Hematopoietic multipotent progenitor cell treated with erythropoietin and hydrocortisone succinate and interleukin-3 and kit ligand, for 17 days (in vitro differentiated cells): ENCODE results near the gene SHC4.
"Not testable (repeated sequence)": the region's sequence is repeated elsewhere in the genome, so short reads cannot be mapped to it uniquely, and the experiment has no call there.

Source experiments
- DNase-seq: peaks from one replicate; pipeline ENCODE4 v3.0.0-alpha.2; 2015; ENCODE audit warnings: low spot score

The SHC4 gene

GRCh38 chr15:48795901-48796300, 167.8 kb downstream of the SHC4 start:
- peak; percentile 29 for DNase-seq

- no peak for DNase-seq
Measured at GRCh38 chr15:48794697-48795134, 169.0 kb downstream of the SHC4 start.

GRCh38 chr15:48792408-48792807, 171.3 kb downstream of the SHC4 start:
- DNase-seq = no peak

GRCh38 chr15:48790466-48791115, 173.1 kb downstream of the SHC4 start:
- not testable (repeated sequence) for DNase-seq

GRCh38 chr15:48785712-48786111, 178.0 kb downstream of the SHC4 start:
- no peak for DNase-seq

- no peak for DNase-seq
Measured at GRCh38 chr15:48785195-48785594, 178.5 kb downstream of the SHC4 start.

- no peak for DNase-seq
Measured at GRCh38 chr15:48784756-48785155, 179.0 kb downstream of the SHC4 start.

- no peak for DNase-seq
Measured at GRCh38 chr15:48782911-48783310, 180.8 kb downstream of the SHC4 start.

GRCh38 chr15:48781481-48782081, 182.1 kb downstream of the SHC4 start:
- DNase-seq = no peak

- DNase-seq = no peak
Measured at GRCh38 chr15:48781017-48781416, 182.7 kb downstream of the SHC4 start.

- no peak for DNase-seq
Measured at GRCh38 chr15:48778331-48778730, 185.4 kb downstream of the SHC4 start.

GRCh38 chr15:48777645-48778330, 185.9 kb downstream of the SHC4 start:
- DNase-seq = no peak

GRCh38 chr15:48775546-48775945, 188.2 kb downstream of the SHC4 start:
- DNase-seq = no peak

- no peak for DNase-seq
Measured at GRCh38 chr15:48774484-48774883, 189.2 kb downstream of the SHC4 start.
